ENCODE data around the gene IRF9.
A peak's percentile ranks its signal among the peaks of the same experiment; 100 is the strongest.

IRF9 gene

GRCh38 chr14:24149302-24149969 is 11.6 kb upstream of the IRF9 start:
- no peak for DNase-seq

- DNase-seq, result no peak
Observed at GRCh38 chr14:24150061-24150460, 11.0 kb upstream of the IRF9 start.

GRCh38 chr14:24150567-24150966 is 10.5 kb upstream of the IRF9 start:
- no peak for DNase-seq

GRCh38 chr14:24150993-24151392 is 10.1 kb upstream of the IRF9 start:
- no peak for DNase-seq

- DNase-seq, result no peak
Observed at GRCh38 chr14:24151404-24152080, 9.5 kb upstream of the IRF9 start.

GRCh38 chr14:24155100-24155499 is 6.0 kb upstream of the IRF9 start:
- no peak for DNase-seq

- no peak for DNase-seq
Observed at GRCh38 chr14:24156840-24157239, 4.2 kb upstream of the IRF9 start.

GRCh38 chr14:24157331-24157730 is 3.7 kb upstream of the IRF9 start:
- no peak for DNase-seq

GRCh38 chr14:24159777-24160498 is 1.1 kb upstream of the IRF9 start:
- DNase-seq, result no peak

- no peak for DNase-seq
Observed at GRCh38 chr14:24160499-24160849, 591 bp upstream of the IRF9 start.

GRCh38 chr14:24162093-24162492 is 1.0 kb downstream of the IRF9 start:
- no peak for DNase-seq

GRCh38 chr14:24164518-24164991 is 3.5 kb downstream of the IRF9 start:
- no peak for DNase-seq

GRCh38 chr14:24165785-24166184 is 4.7 kb downstream of the IRF9 start:
- no peak for DNase-seq

- DNase-seq, result no peak
Observed at GRCh38 chr14:24167469-24168114, 6.5 kb downstream of the IRF9 start.

- DNase-seq, result peak; percentile 83
Observed at GRCh38 chr14:24171422-24172260, 10.6 kb downstream of the IRF9 start, which contains the start of gene REC8. Gene REC8 (plus strand): TSS chr14:24172080. CDS start chr14:24172553, 473 bp downstream.

GRCh38 chr14:24172261-24172860 is 11.3 kb downstream of the IRF9 start:
- no peak for DNase-seq

GRCh38 chr14:24172871-24173281 is 11.8 kb downstream of the IRF9 start:
- no peak for DNase-seq

- DNase-seq, result no peak
Observed at GRCh38 chr14:24176599-24176998, 15.5 kb downstream of the IRF9 start.

GRCh38 chr14:24177041-24177825 is 16.2 kb downstream of the IRF9 start:
- no peak for DNase-seq

GRCh38 chr14:24177891-24178290 is 16.8 kb downstream of the IRF9 start:
- no peak for DNase-seq

Measured in activated gamma-delta T cell treated with Interleukin-2 at 50 U/mL for 16 hours (primary cell).